A549 (cell line): ENCODE measurements around the gene AMN.

Experiments
- BCL3 ChIP-seq: fragments of >200 bp; sonication (Bioruptor Twin); formaldehyde crosslinking; IDR thresholded peaks from 3 replicates; pipeline ENCODE4 v1.6.1; 2016
- CEBPB ChIP-seq, 2 experiments: fragments of >200 bp in 1 of 2; sonication (Bioruptor Twin) in 1 of 2; formaldehyde crosslinking in 1 of 2; IDR thresholded peaks; 2 replicates each; pipeline ENCODE4 v1.6.1; 2012 to 2016
- CHD4 ChIP-seq: fragments of 200-600 bp; sonication (generic); IDR thresholded peaks from 2 replicates; pipeline ENCODE4 v1.6.1; 2016; ENCODE audit warnings: antibody characterized with exemption, mild to moderate bottlenecking, borderline replicate concordance
- CTCF ChIP-seq: fragments of >200 bp; sonication (Bioruptor Twin); formaldehyde crosslinking; IDR thresholded peaks from 3 replicates; pipeline ENCODE4 v1.5.1; 2016
- EP300 ChIP-seq, 2 experiments: fragments of >200 bp; sonication (Bioruptor Twin); formaldehyde crosslinking; IDR thresholded peaks; 2 replicates in 1 of 2; 3 replicates in 1 of 2; pipeline ENCODE4 v1.6.1; 2016 to 2017
- HDAC2 ChIP-seq: fragments of 200-600 bp; sonication (generic); IDR thresholded peaks from 2 replicates; pipeline ENCODE4 v1.6.1; 2016
- JUN ChIP-seq, 2 experiments: fragments of >200 bp; sonication (Bioruptor Twin); formaldehyde crosslinking; IDR thresholded peaks; 2 replicates in 1 of 2; 3 replicates in 1 of 2; pipeline ENCODE4 v1.6.1; 2016 to 2017
- JUNB ChIP-seq: fragments of >200 bp; sonication (Bioruptor Twin); formaldehyde crosslinking; IDR thresholded peaks from 2 replicates; pipeline ENCODE4 v1.6.1; 2016
- NFE2L2 ChIP-seq: fragments of 150-350 bp; conservative IDR thresholded peaks from 2 replicates; pipeline ENCODE4 v1.6.1; 2014; ENCODE audit warnings: low read length
- NR3C1 ChIP-seq: fragments of >200 bp; sonication (Bioruptor Twin); formaldehyde crosslinking; IDR thresholded peaks from 3 replicates; pipeline ENCODE4 v1.6.1; 2017
- POLR2A ChIP-seq: IDR thresholded peaks from 2 replicates; pipeline ENCODE4 v1.6.1; 2012; ENCODE audit warnings: mild to moderate bottlenecking, low read length
- REST ChIP-seq: fragments of 200-600 bp; sonication (generic); IDR thresholded peaks from 2 replicates; pipeline ENCODE4 v1.6.1; 2016; ENCODE audit warnings: antibody characterized with exemption, mild to moderate bottlenecking, moderate library complexity
- RFX5 ChIP-seq: fragments of 450-650 bp; IDR thresholded peaks from 2 replicates; pipeline ENCODE4 v1.7.1; 2014; ENCODE audit warnings: antibody characterized with exemption, mild to moderate bottlenecking, moderate library complexity

GRCh38 chr14:102873546-102874061, 48.9 kb upstream of the AMN start:
- no peak for TF ChIP-seq CTCF
- TF ChIP-seq REST: no peak
- no peak for TF ChIP-seq HDAC2
- no peak for TF ChIP-seq CHD4
- no peak for TF ChIP-seq POLR2A
- no peak for TF ChIP-seq BCL3
- TF ChIP-seq NR3C1: no peak
- no peak for TF ChIP-seq EP300 (IDR thresholded peaks at IDR 0.05)
- no peak for TF ChIP-seq JUNB
- no peak for TF ChIP-seq RFX5
- no peak for TF ChIP-seq NFE2L2
- no peak for TF ChIP-seq JUN (IDR thresholded peaks at IDR 0.05)
- TF ChIP-seq CEBPB (IDR thresholded peaks at IDR 0.05): no peak
